ENCODE measurements around the gene TDRKH. TPM values are rescaled to one million over a fixed set of nuclear protein-coding genes. Genes with fewer than 3 reads are reported as not detected.

TDRKH gene
- total RNA-seq, 2 donors from 2014 or later: 26.3 to 29.3 TPM

- no peak for DNase-seq
- ATAC-seq (replicated peaks in 1 of 2): no peak
- Mint-ChIP-seq H3K9me3 (no peaks in the 10 kb centered on the region), H3K27ac (peak overlapping the region; percentile 55), H3K4me1 (ENCODE audit: low read depth) (peaks cover 85% of the 10 kb centered on the region), H3K36me3 (ENCODE audit: insufficient read depth in 2 of 2) (no peaks in the 10 kb centered on the region), H3K4me3 (peak overlapping the region; percentile 71 to 82), H3K27me3 (ENCODE audit: low read depth) (no peaks in the 10 kb centered on the region)
These were observed 40.9 kb upstream of the TDRKH start for GRCh38 chr1:151831256-151831591.

- peak overlapping the region; percentile 81 to 82 for H3K4me3 Mint-ChIP-seq
- no peaks in the 10 kb centered on the region for H3K9me3 Mint-ChIP-seq
- ATAC-seq (replicated peaks in 1 of 2) (no peak), DNase-seq (no peak)
- no peaks in the 10 kb centered on the region for H3K27me3 Mint-ChIP-seq (ENCODE audit: low read depth)
- peaks cover 97% of the 10 kb centered on the region for H3K4me1 Mint-ChIP-seq (ENCODE audit: low read depth)
- no peaks in the 10 kb centered on the region for H3K36me3 Mint-ChIP-seq (ENCODE audit: insufficient read depth in 2 of 2)
- H3K27ac Mint-ChIP-seq: peak overlapping the region; percentile 59
These were observed 39.8 kb upstream of the TDRKH start for GRCh38 chr1:151830055-151830454.

- DNase-seq (no peak), ATAC-seq (replicated peaks in 1 of 2) (peak; percentile 15 to 35)
- Mint-ChIP-seq H3K27ac (peak overlapping the region; percentile 59), H3K36me3 (ENCODE audit: insufficient read depth in 2 of 2) (no peaks in the 10 kb centered on the region), H3K4me3 (peak overlapping the region; percentile 81 to 82), H3K4me1 (ENCODE audit: low read depth) (peaks cover 98% of the 10 kb centered on the region), H3K27me3 (ENCODE audit: low read depth) (no peaks in the 10 kb centered on the region), H3K9me3 (no peaks in the 10 kb centered on the region)
These were observed 39.2 kb upstream of the TDRKH start for GRCh38 chr1:151829352-151830046.

- H3K27ac Mint-ChIP-seq: peak overlapping the region; percentile 59
- ATAC-seq (replicated peaks in 1 of 2) (no peak), DNase-seq (no peak)
- H3K4me3 Mint-ChIP-seq: peak overlapping the region; percentile 81 to 82
- peaks cover 92% of the 10 kb centered on the region for H3K4me1 Mint-ChIP-seq (ENCODE audit: low read depth)
- H3K27me3 Mint-ChIP-seq (ENCODE audit: low read depth): no peaks in the 10 kb centered on the region
- H3K9me3 Mint-ChIP-seq: no peaks in the 10 kb centered on the region
- H3K36me3 Mint-ChIP-seq (ENCODE audit: insufficient read depth in 2 of 2): no peaks in the 10 kb centered on the region
These were observed 38.6 kb upstream of the TDRKH start for GRCh38 chr1:151828921-151829320.

- Mint-ChIP-seq H3K4me1 (ENCODE audit: low read depth) (peaks cover 90% of the 10 kb centered on the region), H3K9me3 (no peaks in the 10 kb centered on the region), H3K27me3 (ENCODE audit: low read depth) (no peaks in the 10 kb centered on the region), H3K27ac (peak overlapping the region; percentile 53), H3K4me3 (peak overlapping the region; percentile 81 to 82), H3K36me3 (ENCODE audit: insufficient read depth in 2 of 2) (no peaks in the 10 kb centered on the region)
- ATAC-seq (replicated peaks in 1 of 2) (no peak), DNase-seq (no peak)
These were observed 37.6 kb upstream of the TDRKH start for GRCh38 chr1:151827853-151828252.

- DNase-seq (no peak), ATAC-seq (replicated peaks in 1 of 2) (no peak)
- H3K4me3 Mint-ChIP-seq: peak overlapping the region; percentile 24 to 39
- no peaks in the 10 kb centered on the region for H3K36me3 Mint-ChIP-seq (ENCODE audit: insufficient read depth in 2 of 2)
- H3K9me3 Mint-ChIP-seq: no peaks in the 10 kb centered on the region
- peak overlapping the region; percentile 81 for H3K27ac Mint-ChIP-seq
- no peaks in the 10 kb centered on the region for H3K27me3 Mint-ChIP-seq (ENCODE audit: low read depth)
- peaks cover 90% of the 10 kb centered on the region for H3K4me1 Mint-ChIP-seq (ENCODE audit: low read depth)
These were observed 35.7 kb upstream of the TDRKH start for GRCh38 chr1:151825751-151826660.

- Mint-ChIP-seq H3K4me3 (peak overlapping the region; percentile 18 to 39), H3K27me3 (ENCODE audit: low read depth) (no peaks in the 10 kb centered on the region), H3K36me3 (ENCODE audit: insufficient read depth in 2 of 2) (no peaks in the 10 kb centered on the region), H3K27ac (peak overlapping the region; percentile 9), H3K4me1 (ENCODE audit: low read depth) (peaks cover 90% of the 10 kb centered on the region), H3K9me3 (no peaks in the 10 kb centered on the region)
- DNase-seq (no peak), ATAC-seq (replicated peaks in 1 of 2) (no peak)
These were observed 34.9 kb upstream of the TDRKH start for GRCh38 chr1:151825204-151825603.

- Mint-ChIP-seq H3K4me1 (ENCODE audit: low read depth) (peaks cover 90% of the 10 kb centered on the region), H3K36me3 (ENCODE audit: insufficient read depth in 2 of 2) (no peaks in the 10 kb centered on the region), H3K4me3 (peak overlapping the region; percentile 54 to 84), H3K9me3 (no peaks in the 10 kb centered on the region), H3K27ac (peak overlapping the region; percentile 52), H3K27me3 (ENCODE audit: low read depth) (no peaks in the 10 kb centered on the region)
- ATAC-seq (replicated peaks in 1 of 2) (no peak), DNase-seq (no peak)
These were observed 32.9 kb upstream of the TDRKH start for GRCh38 chr1:151823175-151823574.

- Mint-ChIP-seq H3K9me3 (no peaks in the 10 kb centered on the region), H3K36me3 (ENCODE audit: insufficient read depth in 2 of 2) (no peaks in the 10 kb centered on the region), H3K27me3 (ENCODE audit: low read depth) (no peaks in the 10 kb centered on the region), H3K4me3 (peak overlapping the region; percentile 54 to 84), H3K27ac (peak overlapping the region; percentile 89), H3K4me1 (ENCODE audit: low read depth) (peaks cover 82% of the 10 kb centered on the region)
- peak; percentile 73 to 78 for DNase-seq
- peak; percentile 51 to 62 for ATAC-seq (replicated peaks in 1 of 2)
These were observed 32.1 kb upstream of the TDRKH start for GRCh38 chr1:151822404-151822803.

GRCh38 chr1:151820940-151821339 is 30.6 kb upstream of the TDRKH start:
- peak overlapping the region; percentile 55 to 68 for H3K4me3 Mint-ChIP-seq
- no peak for DNase-seq
- no peaks in the 10 kb centered on the region for H3K27me3 Mint-ChIP-seq (ENCODE audit: low read depth)
- H3K36me3 Mint-ChIP-seq (ENCODE audit: insufficient read depth in 2 of 2): no peaks in the 10 kb centered on the region
- no peaks in the 10 kb centered on the region for H3K9me3 Mint-ChIP-seq
- H3K27ac Mint-ChIP-seq: peak overlapping the region; percentile 70
- peaks cover 76% of the 10 kb centered on the region for H3K4me1 Mint-ChIP-seq (ENCODE audit: low read depth)
- peak; percentile 27 for ATAC-seq (replicated peaks in 1 of 2)

- H3K9me3 Mint-ChIP-seq: no peaks in the 10 kb centered on the region
- H3K4me1 Mint-ChIP-seq (ENCODE audit: low read depth): peaks cover 74% of the 10 kb centered on the region
- H3K4me3 Mint-ChIP-seq: peak overlapping the region; percentile 55 to 68
- H3K27me3 Mint-ChIP-seq (ENCODE audit: low read depth): no peaks in the 10 kb centered on the region
- H3K27ac Mint-ChIP-seq: peak overlapping the region; percentile 70
- ATAC-seq (replicated peaks in 1 of 2) (peak; percentile 63 to 70), DNase-seq (peak; percentile 46 to 61)
- H3K36me3 Mint-ChIP-seq (ENCODE audit: insufficient read depth in 2 of 2): no peaks in the 10 kb centered on the region
These were observed 29.8 kb upstream of the TDRKH start for GRCh38 chr1:151819976-151820623.

GRCh38 chr1:151819227-151819835 is 29.0 kb upstream of the TDRKH start:
- H3K9me3 Mint-ChIP-seq: no peaks in the 10 kb centered on the region
- peak overlapping the region; percentile 81 for H3K27ac Mint-ChIP-seq
- no peak for ATAC-seq (replicated peaks in 1 of 2)
- no peak for DNase-seq
- no peaks in the 10 kb centered on the region for H3K36me3 Mint-ChIP-seq (ENCODE audit: insufficient read depth in 2 of 2)
- peak overlapping the region; percentile 4 to 68 for H3K4me3 Mint-ChIP-seq
- no peaks in the 10 kb centered on the region for H3K27me3 Mint-ChIP-seq (ENCODE audit: low read depth)
- H3K4me1 Mint-ChIP-seq (ENCODE audit: low read depth): peaks cover 68% of the 10 kb centered on the region

GRCh38 chr1:151817353-151817730 is 27.0 kb upstream of the TDRKH start:
- DNase-seq: no peak
- H3K27ac Mint-ChIP-seq: no peak overlapping the region
- H3K36me3 Mint-ChIP-seq (ENCODE audit: insufficient read depth in 2 of 2): no peaks in the 10 kb centered on the region
- H3K27me3 Mint-ChIP-seq (ENCODE audit: low read depth): no peaks in the 10 kb centered on the region
- no peak overlapping the region for H3K4me3 Mint-ChIP-seq
- no peak for ATAC-seq (replicated peaks in 1 of 2)
- H3K4me1 Mint-ChIP-seq (ENCODE audit: low read depth): peaks cover 54% of the 10 kb centered on the region
- H3K9me3 Mint-ChIP-seq: no peaks in the 10 kb centered on the region

Measured in activated T-cell treated with anti-CD3 and anti-CD28 coated beads, Interleukin-2, amount 50 U/mL, for 72 hours (primary cell).